K562 (cell line): ENCODE data around the gene SUOX. TPM values are rescaled to one million over a fixed set of nuclear protein-coding genes. Genes with fewer than 3 reads are reported as not detected.

ENCODE experiments used
- ATAC-seq: fragments of 200-7000 bp; cut with Tn5 transposase; 3 replicates; pipeline ENCODE4 v1.9.1; 2020; ENCODE audit warnings: moderate library complexity
- BruUV-seq: library from RNA; stranded (reverse); fragments of 400-500 nt; replicated peaks from 2 replicates; lab custom pipeline; 2021; lab: Mats Ljungman, UMichigan
- CTCF ChIA-PET: fragments of 300-600 bp; formaldehyde crosslinking; extraction: SDS; loops from one replicate; lab custom pipeline; 2021; ENCODE audit warnings: low intra/inter-chr PET ratio; lab: Yijun Ruan, JAX
- POLR2A ChIA-PET: fragments of 300-600, 350-650 bp; sonication (Branson Sonifier 250); formaldehyde crosslinking; extraction: SDS; loops from one replicate; lab custom pipeline; 2021; ENCODE audit warnings: antibody characterized with exemption, inconsistent platforms; lab: Yijun Ruan, JAX
- DNase-seq, 4 experiments: peaks; one replicate each; pipeline versions ENCODE4 v3.0.0 to v3.0.0-alpha.2; 2011 to 2018; ENCODE audit warnings: low spot score in 3 of 4, mixed read lengths in 3 of 4; ENCODE audit errors: extremely low read depth in 1 of 4
- FAIRE-seq: peaks from 2 replicates; lab custom pipeline; 2011; peaks lifted over from hg19 to GRCh38; lab: Jason Lieb, UNC
- H2AFZ ChIP-seq: 2 replicates; pipeline ENCODE4 v1.6.0; 2011; ENCODE audit warnings: low read depth, low read length, control low read depth, inconsistent platforms
- H3K27ac ChIP-seq: fragments of 200-600 bp; 3 replicates; pipeline ENCODE4 v1.8.0; 2011; ENCODE audit warnings: low read depth, mild to moderate bottlenecking, control low read depth, inconsistent platforms, low read length, moderate library complexity, mixed read lengths; ENCODE audit errors: extremely low read depth
- H3K27me3 ChIP-seq, 2 experiments: fragments of 300-600 bp in 1 of 2; 2 replicates in 1 of 2; 3 replicates in 1 of 2; pipeline versions ENCODE4 v1.6.0 to v1.8.0; 2011; ENCODE audit warnings: inconsistent platforms in 2 of 2, low read length in 2 of 2, mild to moderate bottlenecking in 1 of 2, mixed read lengths in 1 of 2, moderate library complexity in 1 of 2; ENCODE audit not compliant: control insufficient read depth in 2 of 2, insufficient read depth in 2 of 2
- H3K36me3 ChIP-seq: fragments of 300-600 bp; 3 replicates; pipeline ENCODE4 v1.8.0; 2011; ENCODE audit warnings: mild to moderate bottlenecking, low read length, inconsistent platforms; ENCODE audit not compliant: control insufficient read depth, insufficient read depth
- H3K4me1 ChIP-seq, 2 experiments: fragments of 200-600 bp in 1 of 2; replicated peaks in 1 of 2; 2 replicates in 1 of 2; 3 replicates in 1 of 2; pipeline versions ENCODE4 v1.5.1 to v1.8.0; 2011; ENCODE audit warnings: inconsistent platforms in 2 of 2, low read length in 2 of 2, mild to moderate bottlenecking in 1 of 2, mixed read lengths in 1 of 2, moderate library complexity in 1 of 2; ENCODE audit not compliant: control insufficient read depth in 2 of 2, insufficient read depth in 2 of 2
- H3K4me2 ChIP-seq: 2 replicates; pipeline ENCODE4 v1.6.1; 2011; ENCODE audit warnings: low read length, control low read depth, inconsistent platforms, mixed read lengths; ENCODE audit not compliant: insufficient read depth
- H3K4me3 ChIP-seq: fragments of 200-600 bp; sonication (generic), shearing (Covaris generic); 2 replicates; pipeline ENCODE4 v1.5.1; 2016; ENCODE audit warnings: control low read depth, inconsistent platforms
- H3K79me2 ChIP-seq: fragments of 200-600 bp; 3 replicates; pipeline ENCODE4 v1.8.0; 2011; ENCODE audit warnings: low read length, inconsistent platforms; ENCODE audit not compliant: control insufficient read depth, insufficient read depth
- H3K9ac ChIP-seq, 2 experiments: 2 replicates each; pipeline versions ENCODE4 v1.6.0 to v1.6.1; 2011; ENCODE audit warnings: low read depth in 2 of 2, low read length in 2 of 2, control low read depth in 1 of 2, inconsistent platforms in 1 of 2, mild to moderate bottlenecking in 1 of 2, mixed read lengths in 1 of 2; ENCODE audit not compliant: insufficient read depth in 1 of 2
- H3K9me1 ChIP-seq: one replicate; pipeline ENCODE4 v1.6.0; 2011; ENCODE audit warnings: inconsistent platforms, mild to moderate bottlenecking, low read length, moderate library complexity; ENCODE audit not compliant: control insufficient read depth, insufficient read depth
- H3K9me3 ChIP-seq: replicated peaks from 2 replicates; pipeline ENCODE4 v1.5.1; 2011; ENCODE audit warnings: low read depth, low read length, inconsistent platforms; ENCODE audit not compliant: control insufficient read depth, insufficient read depth
- H4K20me1 ChIP-seq: replicated peaks from 2 replicates; pipeline ENCODE4 v1.6.1; 2011; ENCODE audit warnings: low read length, inconsistent platforms, mixed read lengths; ENCODE audit not compliant: control insufficient read depth, insufficient read depth
- ARHGAP35 ChIP-seq: fragments of 450-650 bp; IDR thresholded peaks from 2 replicates; pipeline ENCODE4 v1.6.1; 2018; ENCODE audit not compliant: partially characterized antibody
- BACH1 ChIP-seq: fragments of 200-800 bp; sonication (Bioruptor generic); IDR thresholded peaks from 2 replicates; pipeline ENCODE4 v1.6.1; 2016; ENCODE audit warnings: missing genetic modification characterization, missing compliant biosample characterization
- CHD1 ChIP-seq: fragments of 200-600 bp; sonication (generic); IDR thresholded peaks from one replicate; pipeline ENCODE4 v1.6.1; 2012; ENCODE audit warnings: mild to moderate bottlenecking, moderate library complexity, low read length, inconsistent platforms
- HMGN3 ChIP-seq: IDR thresholded peaks from 2 replicates; pipeline ENCODE4 v1.6.1; 2011; ENCODE audit warnings: borderline replicate concordance, low read depth, mild to moderate bottlenecking, mixed read lengths, low read length; ENCODE audit not compliant: insufficient read length; ENCODE audit errors: extremely low read depth
- KLF16 ChIP-seq: IDR thresholded peaks from 2 replicates; pipeline ENCODE4 v1.6.1; 2016; ENCODE audit warnings: antibody characterized with exemption
- NFE2 ChIP-seq: IDR thresholded peaks from 2 replicates; pipeline ENCODE4 v1.6.1; 2014; ENCODE audit warnings: antibody characterized with exemption, low read depth
- STAT5B ChIP-seq: fragments of 250-450 bp; sonication (Bioruptor Pico); IDR thresholded peaks from 2 replicates; pipeline ENCODE4 v1.8.0; 2021; ENCODE audit warnings: mild to moderate bottlenecking, inconsistent platforms
- SUPT5H ChIP-seq: fragments of 450-650 bp; IDR thresholded peaks from 2 replicates; pipeline ENCODE4 v1.6.1; 2016
- TBP ChIP-seq: optimal IDR thresholded peaks from 2 replicates; pipeline ENCODE3; 2011; ENCODE audit warnings: low read depth, low read length, improper control_type of control experiment
- XRCC4 ChIP-seq: IDR thresholded peaks from one replicate; pipeline ENCODE4 v1.6.1; 2011; ENCODE audit not compliant: insufficient read depth, insufficient read length; ENCODE audit errors: extremely low read depth
- ZNF197 ChIP-seq: fragments of 200-800 bp; sonication (Bioruptor generic); IDR thresholded peaks from 2 replicates; pipeline ENCODE4 v1.6.1; 2016; ENCODE audit warnings: low read depth, missing genetic modification characterization, missing compliant biosample characterization
- WGBS: fragments of 100-300 bp; shearing (Covaris generic); methylation state at CpG from one replicate; pipeline ENCODE4 v1.1.6; 2016; ENCODE audit warnings: low coverage, mixed read lengths; ENCODE audit not compliant: insufficient coverage; ENCODE audit errors: missing lambda C conversion rate; 5-methylcytosine and 5-hydroxymethylcytosine counted together
- in situ Hi-C: fragments of 300-500 bp; cut with MboI; formaldehyde crosslinking; loops from 4 replicates; pipeline ENCODE4 v1.15.0; 2018; ENCODE audit warnings: inconsistent platforms, mixed read lengths
- intact Hi-C: fragments of 100-400 bp; cut with micrococcal nuclease; formaldehyde crosslinking; loops from 2 replicates; pipeline ENCODE4 v1.14.2; 2022
- polyA plus RNA-seq, 8 experiments: library from polyadenylated mRNA; depleted of rRNA in 4 of 8; stranded (reverse) in 5 of 8; unstranded in 3 of 8; fragments of >200 nt; fragmentation: Nextera tagmentation in 2 of 8; fragmentation: Illumina TruSeq in 1 of 8; extraction: Ambion mirVana in 2 of 8; extraction: Trizol in 1 of 8; gene quantifications; 2 replicates each; pipeline versions ENCODE4 v1.2.1 to v1.2.3, GENCODE V29; 2011 to 2014; ENCODE audit warnings: inconsistent platforms in 1 of 8, missing spikeins in 1 of 8
- total RNA-seq, 7 experiments: library from RNA; depleted of rRNA in 6 of 7; stranded (reverse); fragments of >200 nt in 6 of 7; fragmentation: Illumina TruSeq in 2 of 7; extraction: Trizol in 2 of 7; gene quantifications; 2 replicates each; pipeline versions ENCODE4 v1.2.1 to v1.2.3, GENCODE V29; 2011 to 2021; ENCODE audit warnings: low replicate concordance in 1 of 7
- TF ChIP-seq, protein P1 (sequence below): sonication (generic); formaldehyde crosslinking; IDR thresholded peaks from 2 replicates; pipeline ENCODE4 v1.8.0; 2022; ENCODE audit warnings: mild to moderate bottlenecking, missing genetic modification reagents

The SUOX gene
- total and polyA plus RNA-seq, 9 of the 15 experiments (the other 6 are each of a cell fraction or from before 2014, with no cell fraction given), result 9.2 to 39.7 (median 25.4) TPM

DNA sequence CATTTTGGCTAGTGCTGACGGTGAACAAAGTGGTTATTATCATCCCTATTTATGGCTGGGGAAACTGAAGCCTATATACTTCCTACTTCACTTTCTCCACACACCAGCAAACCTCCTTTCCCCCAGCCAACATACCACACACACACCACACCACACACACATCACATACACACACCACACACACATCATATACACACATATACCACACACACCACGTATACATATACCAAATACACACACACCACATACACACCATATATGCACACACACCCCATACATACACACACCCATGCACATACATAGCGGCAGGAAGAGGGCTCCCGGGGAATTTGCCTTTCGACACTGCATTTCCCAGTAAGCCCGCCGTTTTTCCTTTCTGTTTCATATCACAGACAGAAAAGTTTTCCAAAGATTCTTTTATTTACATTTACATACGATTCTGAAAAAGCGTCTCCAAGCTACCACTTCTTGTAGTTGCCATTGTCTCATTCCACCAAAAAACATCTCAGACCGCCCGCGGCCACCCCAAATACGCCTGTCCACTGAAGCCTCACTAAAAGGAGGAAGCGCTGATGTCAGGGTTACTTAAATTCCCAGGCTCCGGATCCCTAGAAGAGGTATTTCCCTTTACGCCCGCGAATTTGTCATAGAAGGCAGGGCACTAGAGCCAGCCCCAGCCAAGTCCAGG, 24.0 kb upstream of the SUOX start (continued):
- TF ChIP-seq KLF16 (no peak), TBP (no peak), XRCC4 (no peak), SUPT5H (peak; percentile 74), HMGN3 (no peak), ARHGAP35 (peak; percentile 83), STAT5B (CRISPR knock-in tag) (no peak), ZNF197 (CRISPR knock-in tag) (no peak)

DNA sequence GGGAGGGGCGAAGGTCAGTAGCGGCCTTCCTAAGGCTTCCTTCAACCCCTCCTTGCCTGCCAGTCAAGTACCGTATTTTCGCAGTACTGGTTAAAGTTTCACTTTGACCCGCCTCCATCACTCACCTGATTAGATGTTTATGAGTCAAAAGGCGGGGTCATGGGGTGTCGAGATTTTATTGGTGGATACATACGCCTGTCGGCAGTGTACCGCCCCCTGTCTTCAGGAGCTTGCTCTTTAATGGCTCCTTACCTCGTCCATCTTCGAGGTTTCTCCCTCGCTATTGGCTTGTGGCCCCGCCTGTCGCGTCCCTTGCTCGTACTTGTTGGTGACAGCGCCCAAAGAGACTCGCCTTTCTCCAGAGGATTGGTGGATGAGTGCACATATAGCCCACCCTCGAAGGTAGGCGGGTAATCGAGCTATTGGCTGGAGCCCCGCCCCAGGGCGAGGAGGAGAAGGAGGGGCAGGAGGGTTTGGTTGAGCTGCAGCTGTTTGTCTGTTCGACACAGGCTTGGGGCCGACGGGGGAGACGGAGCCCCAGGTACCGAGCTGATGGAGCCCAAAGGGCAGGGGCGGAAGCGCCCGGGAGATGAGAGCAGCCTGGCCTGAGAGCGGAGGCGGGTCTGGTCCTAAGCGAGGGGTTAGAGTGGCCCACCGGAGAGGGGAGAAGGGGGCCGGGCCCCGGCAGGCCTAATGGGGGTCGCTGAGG, 23.3 kb upstream of the SUOX start, which contains the start of gene RAB5B:
Gene RAB5B, plus strand, starts transcription at position 480 of the 709 bp plus-strand sequence. CDS start 12,883 bp downstream, outside the sequence.
- H3K4me1 ChIP-seq, result peaks cover 14 to 21% of the 10 kb centered on the region in 2 experiments
- in situ Hi-C loops, result no loop called here
- CTCF ChIA-PET, result interaction anchor here (0.6 kb wide), 1 partner anchor 40 kb away, joined by 3 read pairs; no protein-coding TSS in a partner anchor
- TF ChIP-seq NFE2 (0 out of 2 replicates have a peak, but pooled peaks have one; percentile 32), CHD1 (no peak), BACH1 (tag) (no peak)
- TF ChIP-seq, protein P1, sequence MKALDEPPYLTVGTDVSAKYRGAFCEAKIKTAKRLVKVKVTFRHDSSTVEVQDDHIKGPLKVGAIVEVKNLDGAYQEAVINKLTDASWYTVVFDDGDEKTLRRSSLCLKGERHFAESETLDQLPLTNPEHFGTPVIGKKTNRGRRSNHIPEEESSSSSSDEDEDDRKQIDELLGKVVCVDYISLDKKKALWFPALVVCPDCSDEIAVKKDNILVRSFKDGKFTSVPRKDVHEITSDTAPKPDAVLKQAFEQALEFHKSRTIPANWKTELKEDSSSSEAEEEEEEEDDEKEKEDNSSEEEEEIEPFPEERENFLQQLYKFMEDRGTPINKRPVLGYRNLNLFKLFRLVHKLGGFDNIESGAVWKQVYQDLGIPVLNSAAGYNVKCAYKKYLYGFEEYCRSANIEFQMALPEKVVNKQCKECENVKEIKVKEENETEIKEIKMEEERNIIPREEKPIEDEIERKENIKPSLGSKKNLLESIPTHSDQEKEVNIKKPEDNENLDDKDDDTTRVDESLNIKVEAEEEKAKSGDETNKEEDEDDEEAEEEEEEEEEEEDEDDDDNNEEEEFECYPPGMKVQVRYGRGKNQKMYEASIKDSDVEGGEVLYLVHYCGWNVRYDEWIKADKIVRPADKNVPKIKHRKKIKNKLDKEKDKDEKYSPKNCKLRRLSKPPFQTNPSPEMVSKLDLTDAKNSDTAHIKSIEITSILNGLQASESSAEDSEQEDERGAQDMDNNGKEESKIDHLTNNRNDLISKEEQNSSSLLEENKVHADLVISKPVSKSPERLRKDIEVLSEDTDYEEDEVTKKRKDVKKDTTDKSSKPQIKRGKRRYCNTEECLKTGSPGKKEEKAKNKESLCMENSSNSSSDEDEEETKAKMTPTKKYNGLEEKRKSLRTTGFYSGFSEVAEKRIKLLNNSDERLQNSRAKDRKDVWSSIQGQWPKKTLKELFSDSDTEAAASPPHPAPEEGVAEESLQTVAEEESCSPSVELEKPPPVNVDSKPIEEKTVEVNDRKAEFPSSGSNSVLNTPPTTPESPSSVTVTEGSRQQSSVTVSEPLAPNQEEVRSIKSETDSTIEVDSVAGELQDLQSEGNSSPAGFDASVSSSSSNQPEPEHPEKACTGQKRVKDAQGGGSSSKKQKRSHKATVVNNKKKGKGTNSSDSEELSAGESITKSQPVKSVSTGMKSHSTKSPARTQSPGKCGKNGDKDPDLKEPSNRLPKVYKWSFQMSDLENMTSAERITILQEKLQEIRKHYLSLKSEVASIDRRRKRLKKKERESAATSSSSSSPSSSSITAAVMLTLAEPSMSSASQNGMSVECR (CRISPR knock-in tag), result peak; percentile 95

More for the DNA sequence above, 23.3 kb upstream of the SUOX start, which contains the start of gene RAB5B:
- POLR2A ChIA-PET, result interaction anchor here (0.6 to 2.5 kb wide), 34 partner anchors 11 to 324 kb away, joined by 3 to 49 read pairs (median 4); partner anchors contain the start of genes DNAJC14, IKZF4, ORMDL2 and PYM1
- DNase-seq, result peak; percentile 87 to 100 (median 94)
- intact Hi-C loops, result loop anchor here (2.0 to 5.0 kb wide), 2 partner anchors 46 to 47 kb away; partner anchors contain the start of genes IKZF4 and PYM1
- H2AFZ ChIP-seq, result peak within 1 kb of the TSS; percentile 61
- H3K4me3 ChIP-seq, result peak within 1 kb of the TSS; percentile 68
- ATAC-seq, result peak; percentile 95
- H4K20me1 ChIP-seq, result no peaks in the 10 kb centered on the region; the same call in 1 of the 2 replicates
- H3K79me2 ChIP-seq, result peaks cover 46% of the 10 kb centered on the region
- no peaks in the 10 kb centered on the region for H3K9me1 ChIP-seq
- peak within 1 kb of the TSS; percentile 99 for H3K4me2 ChIP-seq
- H3K9me3 ChIP-seq, result no peaks in the 10 kb centered on the region
- BruUV-seq, result no TSS peak
- under 1% methylated on average over 35 of the region's 39 CpGs for WGBS
- peak; percentile 100 for FAIRE-seq
- peaks cover 51% of the 10 kb centered on the region for H3K36me3 ChIP-seq
- no peaks in the 10 kb centered on the region for H3K27me3 ChIP-seq
- H3K9ac ChIP-seq, result peak within 1 kb of the TSS; percentile 81 to 92
- H3K27ac ChIP-seq, result peak within 1 kb of the TSS; percentile 88
